Panc1 (cell line): ENCODE data around the gene TPD52L3.

Experiments used
- POLR2AphosphoS5 ChIP-seq: IDR thresholded peaks from 2 replicates; pipeline ENCODE4 v1.6.1; 2012; ENCODE audit warnings: mild to moderate bottlenecking, low read depth, low read length, moderate library complexity
- TCF7L2 ChIP-seq: IDR thresholded peaks from 2 replicates; pipeline ENCODE4 v1.6.1; 2011; ENCODE audit warnings: mild to moderate bottlenecking, low read depth, low read length, inconsistent platforms
- TF ChIP-seq, protein P1 (sequence below): fragments of 450-650 bp; IDR thresholded peaks from 2 replicates; pipeline ENCODE4 v1.5.1; 2017; ENCODE audit warnings: mild to moderate bottlenecking

GRCh38 chr9:6330958-6331634 lies 2.9 kb downstream of the TPD52L3 start:
- TF ChIP-seq POLR2AphosphoS5 (no peak), TCF7L2 (no peak)
- TF ChIP-seq, protein P1, sequence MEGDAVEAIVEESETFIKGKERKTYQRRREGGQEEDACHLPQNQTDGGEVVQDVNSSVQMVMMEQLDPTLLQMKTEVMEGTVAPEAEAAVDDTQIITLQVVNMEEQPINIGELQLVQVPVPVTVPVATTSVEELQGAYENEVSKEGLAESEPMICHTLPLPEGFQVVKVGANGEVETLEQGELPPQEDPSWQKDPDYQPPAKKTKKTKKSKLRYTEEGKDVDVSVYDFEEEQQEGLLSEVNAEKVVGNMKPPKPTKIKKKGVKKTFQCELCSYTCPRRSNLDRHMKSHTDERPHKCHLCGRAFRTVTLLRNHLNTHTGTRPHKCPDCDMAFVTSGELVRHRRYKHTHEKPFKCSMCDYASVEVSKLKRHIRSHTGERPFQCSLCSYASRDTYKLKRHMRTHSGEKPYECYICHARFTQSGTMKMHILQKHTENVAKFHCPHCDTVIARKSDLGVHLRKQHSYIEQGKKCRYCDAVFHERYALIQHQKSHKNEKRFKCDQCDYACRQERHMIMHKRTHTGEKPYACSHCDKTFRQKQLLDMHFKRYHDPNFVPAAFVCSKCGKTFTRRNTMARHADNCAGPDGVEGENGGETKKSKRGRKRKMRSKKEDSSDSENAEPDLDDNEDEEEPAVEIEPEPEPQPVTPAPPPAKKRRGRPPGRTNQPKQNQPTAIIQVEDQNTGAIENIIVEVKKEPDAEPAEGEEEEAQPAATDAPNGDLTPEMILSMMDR = no peak
